GM21723 (cell line): ENCODE results near the gene SLC27A6.

ENCODE experiments used
- ATAC-seq: cut with Tn5 transposase; IDR thresholded peaks from one replicate; pipeline ENCODE4 v1.9.1; 2021; ENCODE audit warnings: mild to moderate bottlenecking, moderate library complexity; ENCODE audit not compliant: unreplicated experiment

The SLC27A6 gene

DNA sequence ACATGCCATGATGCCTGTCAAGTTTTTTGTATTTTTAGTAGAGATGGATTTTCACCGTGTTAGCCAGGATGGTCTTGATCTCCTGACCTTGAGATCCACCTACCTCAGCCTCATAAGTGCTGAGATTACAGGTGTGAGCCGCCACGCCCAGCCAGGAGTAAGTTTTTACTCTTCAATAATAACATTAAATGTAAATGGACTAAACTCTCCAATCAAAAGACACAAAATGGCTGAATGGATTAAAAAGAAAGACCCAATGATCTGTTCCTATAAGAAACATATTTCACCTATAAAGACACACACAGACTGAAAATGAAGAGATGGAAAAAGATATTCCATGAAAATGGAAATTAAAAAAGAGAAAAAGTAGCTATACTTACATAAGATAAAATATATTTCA is 92.0 kb downstream of the SLC27A6 start:
- ATAC-seq: no peak

DNA sequence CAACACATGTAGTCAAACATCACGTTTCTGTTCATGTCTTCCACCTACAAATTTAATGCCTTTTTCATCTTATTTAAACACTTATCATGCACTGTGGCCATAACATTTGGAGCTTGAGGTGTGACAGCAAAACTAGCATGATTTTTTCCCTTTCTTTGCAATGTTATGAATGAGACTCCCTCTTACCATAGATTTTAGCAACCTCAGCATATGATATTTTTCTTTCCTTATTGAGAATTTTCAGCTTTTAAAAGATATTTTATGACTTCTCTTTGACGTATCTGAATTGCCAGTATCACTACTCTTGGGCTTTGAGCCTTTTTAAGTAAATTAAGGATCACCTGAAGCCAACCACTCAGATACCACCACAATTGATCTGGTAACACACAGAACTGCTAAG is 96.6 kb downstream of the SLC27A6 start:
- ATAC-seq: no peak

DNA sequence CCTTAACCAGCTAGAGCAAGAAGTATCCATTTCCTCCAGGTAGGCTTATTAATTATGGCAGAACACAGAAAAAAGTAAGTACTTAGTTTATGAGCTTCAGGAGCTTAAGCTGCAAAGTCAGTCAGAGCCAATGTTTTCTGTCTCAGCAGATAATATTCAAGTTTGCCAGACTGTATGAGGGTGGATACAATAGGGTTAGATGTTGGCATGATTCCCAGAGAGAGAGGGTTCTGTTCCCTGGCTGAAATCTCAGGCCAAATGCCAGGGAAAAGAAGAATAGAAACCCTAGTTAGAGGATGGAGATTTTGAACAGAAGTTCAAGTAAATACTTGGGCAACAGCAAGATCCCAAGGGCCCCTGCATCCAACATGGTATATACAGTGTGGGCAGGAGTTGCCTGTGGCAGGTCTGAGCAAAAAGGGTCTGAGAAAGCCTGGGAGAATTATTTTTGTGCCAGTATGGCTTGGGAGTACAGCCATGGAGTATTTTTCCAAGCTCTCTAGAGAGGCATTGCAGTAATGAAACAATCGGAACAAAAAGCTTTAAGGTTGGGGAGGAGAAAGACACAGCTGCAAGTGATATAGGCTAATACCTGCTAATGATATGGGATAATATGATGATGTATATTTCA is 98.3 kb downstream of the SLC27A6 start:
- ATAC-seq: no peak

DNA sequence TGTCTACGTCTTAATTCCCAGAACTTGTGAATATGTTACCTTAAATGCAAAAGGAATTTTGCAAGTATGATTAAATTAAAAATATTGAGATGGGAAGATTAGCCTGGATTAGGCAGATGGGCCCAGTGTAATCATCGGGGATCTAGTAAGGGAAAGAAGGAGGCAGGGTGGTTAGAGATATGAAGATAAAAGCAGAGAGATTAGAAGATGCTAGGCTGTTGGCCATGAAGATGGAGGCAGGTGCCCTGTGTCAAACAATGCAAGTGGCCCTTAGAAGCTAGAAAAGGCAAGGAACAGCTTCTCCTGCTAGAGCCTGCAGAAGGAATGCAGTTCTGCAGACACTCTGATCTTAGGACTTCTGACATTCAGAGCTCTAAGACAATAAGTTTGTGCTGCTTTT is 100.4 kb downstream of the SLC27A6 start:
- ATAC-seq: no peak

DNA sequence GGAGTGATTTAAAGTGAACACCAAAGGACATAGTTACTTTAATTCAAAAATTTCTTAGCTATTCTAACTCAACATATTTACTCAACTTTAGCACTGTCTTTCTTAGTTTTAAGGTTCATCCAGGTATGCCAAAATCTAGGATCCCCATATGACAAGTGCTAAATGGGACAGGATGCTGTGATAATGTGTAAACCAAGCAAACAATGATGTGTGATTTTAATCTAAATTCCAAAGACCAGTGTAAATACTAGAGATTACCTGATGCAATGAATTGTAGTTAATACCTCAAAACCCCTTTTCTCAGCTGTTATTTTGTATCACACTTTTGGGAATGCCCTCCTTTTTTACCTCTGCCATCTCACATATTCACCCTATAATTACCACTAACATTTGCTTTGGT is 102.5 kb downstream of the SLC27A6 start:
- no peak for ATAC-seq

DNA sequence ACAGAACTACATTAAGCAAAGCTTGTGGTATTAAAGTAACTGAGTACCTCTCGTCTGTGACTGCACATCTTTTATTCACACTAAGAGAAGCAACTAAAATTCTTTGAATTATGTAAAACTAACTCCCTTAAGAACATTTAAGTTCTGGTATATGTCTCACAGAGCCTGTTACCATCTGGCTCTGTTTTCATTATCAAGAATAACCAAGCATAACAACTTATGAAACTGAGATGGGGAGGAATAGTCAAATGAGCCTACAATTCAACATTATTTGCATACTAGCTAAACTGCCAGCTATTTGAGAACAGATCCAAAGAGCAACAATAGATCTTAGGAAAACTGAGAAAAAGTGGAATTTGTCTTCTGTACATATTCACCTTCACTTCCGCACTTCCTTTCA is 104.0 kb downstream of the SLC27A6 start:
- ATAC-seq: no peak

DNA sequence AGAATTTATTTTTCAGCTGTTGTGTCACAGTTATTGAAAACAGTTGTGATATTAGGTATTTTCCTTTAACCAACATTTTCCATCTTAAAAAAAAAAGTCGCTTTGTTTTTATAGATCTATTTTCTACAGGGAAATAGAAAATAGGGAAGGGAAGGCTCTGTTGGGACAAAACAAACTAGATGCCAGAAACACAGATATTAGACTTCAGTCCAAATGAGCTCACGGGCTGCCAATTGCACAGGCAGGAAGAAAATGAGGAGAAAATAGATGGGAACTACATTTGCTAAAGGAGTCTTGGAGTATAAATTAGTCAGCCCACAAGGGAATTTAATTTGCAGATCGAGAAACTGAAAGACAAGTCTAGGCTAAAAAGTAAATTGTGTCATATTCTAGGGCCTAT is 107.8 kb downstream of the SLC27A6 start:
- ATAC-seq: no peak

DNA sequence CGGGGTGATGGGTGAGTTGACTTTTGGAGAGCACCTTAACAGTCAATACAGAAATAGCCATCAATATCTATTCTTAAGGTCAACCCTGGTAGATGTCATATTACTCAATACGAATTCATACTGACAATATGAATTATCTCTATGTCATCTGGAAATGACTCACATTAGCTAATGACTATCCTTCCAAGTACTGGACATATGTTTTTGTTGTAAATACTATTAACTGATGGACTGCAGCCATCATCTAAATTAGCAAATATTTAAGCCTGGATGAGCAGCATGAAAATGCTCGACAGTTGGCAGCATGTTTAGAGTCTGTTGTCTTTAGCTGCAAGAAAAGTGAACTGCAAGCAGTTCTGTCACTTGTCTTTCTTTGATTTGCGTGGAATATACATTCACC is 109.6 kb downstream of the SLC27A6 start:
- no peak for ATAC-seq

DNA sequence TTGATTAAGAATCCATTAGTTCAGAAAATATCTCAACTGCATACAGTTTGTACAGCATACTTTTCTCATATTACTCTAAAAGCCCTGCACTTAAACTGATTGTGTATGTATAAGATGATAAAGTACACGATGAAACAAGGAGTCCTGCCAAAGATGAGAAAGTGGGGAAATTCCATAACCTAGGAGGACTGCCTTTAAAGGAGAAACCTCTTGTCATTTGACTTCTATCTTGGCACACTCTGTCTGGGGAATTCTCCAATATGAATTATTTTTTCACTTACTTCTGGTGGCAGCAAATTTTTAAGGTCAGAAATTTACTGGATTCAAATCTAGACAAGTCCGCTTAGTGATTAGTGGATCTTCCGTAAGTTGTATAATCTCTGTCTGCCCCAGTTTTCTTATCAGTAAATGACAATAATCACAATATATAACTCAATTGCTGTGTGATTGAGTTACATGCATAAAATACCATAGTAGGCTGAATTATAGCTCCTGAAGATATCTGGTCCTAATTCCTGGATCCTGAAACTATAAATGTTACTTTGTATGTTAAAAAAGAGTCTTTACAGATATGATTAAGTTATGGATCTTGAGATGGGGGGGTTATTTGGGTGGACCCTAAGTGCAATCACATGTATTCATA is 112.3 kb downstream of the SLC27A6 start:
- ATAC-seq: no peak

DNA sequence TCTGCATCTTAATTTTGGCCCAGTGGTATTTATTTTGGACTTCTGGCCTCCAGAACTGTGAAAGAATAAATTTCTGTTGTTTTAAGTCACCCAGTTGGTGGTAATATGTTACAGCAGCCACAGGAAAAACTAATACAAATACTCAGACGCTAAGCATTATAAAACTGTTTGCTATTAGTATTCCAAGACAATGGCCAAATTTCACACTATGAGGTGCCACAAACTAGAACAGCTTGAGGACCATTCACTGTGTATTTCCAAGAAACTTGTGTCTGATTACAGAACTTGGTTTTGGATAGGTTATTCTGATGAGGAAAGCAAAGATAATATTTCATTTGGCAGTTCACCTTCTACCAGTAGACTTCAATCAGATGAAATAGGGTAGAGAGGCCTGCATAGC is 113.0 kb downstream of the SLC27A6 start:
- ATAC-seq: no peak

DNA sequence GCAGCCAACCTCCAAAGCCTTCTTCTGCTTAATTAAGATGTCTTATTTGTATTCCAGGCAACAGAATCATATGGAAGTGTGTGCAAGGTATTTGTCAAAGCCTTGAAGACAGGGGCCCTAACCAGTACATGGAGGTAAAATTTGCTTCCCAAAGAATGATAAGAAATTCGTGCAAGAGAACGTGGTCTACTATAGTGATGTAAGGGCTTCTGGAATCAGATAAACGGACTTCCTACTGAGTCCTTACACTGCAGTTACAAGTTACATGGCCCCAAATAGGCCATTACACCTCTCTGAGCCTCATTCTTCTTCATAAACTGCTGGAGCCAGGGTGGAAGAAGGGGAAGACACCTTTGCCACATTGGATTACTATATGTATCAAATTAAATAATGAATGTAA is 113.4 kb downstream of the SLC27A6 start:
- ATAC-seq: no peak

DNA sequence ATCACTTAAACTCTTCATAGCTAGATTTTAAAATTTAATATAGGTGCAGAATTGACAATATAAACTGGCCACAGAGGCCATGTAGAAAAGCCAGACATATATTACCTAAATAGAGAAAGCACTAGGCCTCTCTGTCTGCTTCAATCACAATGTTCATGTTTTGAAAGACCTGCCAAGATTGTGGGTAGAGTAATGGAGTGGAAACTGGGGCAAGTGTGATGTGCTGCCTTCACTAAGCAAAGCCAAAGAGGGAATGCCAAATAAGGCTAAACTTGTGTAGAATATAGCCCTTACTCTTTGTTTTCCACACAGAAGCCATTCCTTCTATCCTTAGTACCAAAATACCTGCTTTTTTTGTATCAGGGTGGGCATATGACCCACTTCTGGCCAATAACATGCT is 114.2 kb downstream of the SLC27A6 start:
- ATAC-seq: no peak

DNA sequence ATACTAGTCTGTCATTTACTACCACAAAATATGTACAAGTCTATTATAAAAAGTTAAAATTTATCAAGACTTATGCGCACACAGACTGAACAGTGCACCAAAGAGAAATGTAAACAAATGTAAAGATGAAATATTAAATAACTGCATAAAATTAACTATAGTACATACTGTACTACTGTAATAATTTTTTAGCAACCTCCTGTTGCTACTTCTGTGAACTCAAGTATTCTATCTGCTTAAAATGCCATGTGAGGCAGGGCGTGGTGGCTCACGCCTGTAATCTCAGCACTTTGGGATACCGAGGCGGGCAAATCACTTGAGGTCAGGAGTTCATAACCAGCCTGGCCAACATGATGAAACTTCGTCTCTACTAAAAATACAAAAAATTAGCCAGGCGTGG is 115.5 kb downstream of the SLC27A6 start:
- no peak for ATAC-seq

DNA sequence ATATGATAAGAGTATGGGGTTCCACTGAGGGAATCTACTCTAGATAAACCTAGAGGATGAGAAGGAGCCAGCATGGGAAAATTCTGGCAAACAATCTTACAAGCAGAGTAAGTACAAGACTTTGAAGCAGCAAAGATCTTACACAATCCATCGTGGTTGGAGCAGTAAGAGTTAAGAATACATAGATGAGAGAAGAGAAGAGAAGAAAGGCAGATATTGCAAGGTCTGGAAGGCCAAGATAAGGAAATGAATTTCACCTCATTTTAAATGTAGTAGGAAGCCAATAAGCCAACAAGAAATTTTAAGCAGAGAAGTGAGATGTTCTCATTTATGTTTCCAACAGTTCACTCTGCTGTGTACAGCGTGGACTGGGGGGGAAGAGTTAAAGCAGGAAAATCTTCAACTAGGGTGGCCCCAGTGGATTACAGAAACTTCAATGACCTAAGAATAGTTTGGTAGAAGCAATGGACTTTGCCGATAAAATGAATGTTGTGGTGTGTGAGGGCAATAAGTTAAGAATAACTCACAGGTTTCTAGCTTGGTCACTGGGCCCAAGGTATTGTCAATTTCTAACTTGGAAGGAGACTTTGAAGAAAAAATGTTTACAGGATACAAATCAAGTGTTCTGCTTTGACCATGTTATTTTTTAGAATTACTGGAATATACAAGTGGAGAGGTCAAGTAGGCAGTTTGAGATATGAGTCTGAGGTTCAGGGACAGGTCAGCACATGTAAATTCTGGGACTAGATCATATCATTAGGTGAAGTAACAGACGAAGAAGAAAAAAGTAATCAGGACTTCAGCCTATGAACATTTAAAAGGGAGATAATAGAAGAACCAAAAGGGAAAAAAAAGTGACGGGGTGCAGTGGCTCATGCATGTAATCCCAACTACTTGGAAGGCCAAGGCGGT is 117.2 kb downstream of the SLC27A6 start:
- ATAC-seq: no peak
